C4-2B (cell line): ENCODE data around the gene DHPS.

Source experiments
- CTCF ChIP-seq: fragments of 450-650 bp; conservative IDR thresholded peaks from 2 replicates; pipeline ENCODE4 v1.5.1; 2017; ENCODE audit warnings: mild to moderate bottlenecking
- ZFX ChIP-seq: fragments of 450-650 bp; IDR thresholded peaks from 2 replicates; pipeline ENCODE4 v1.6.1; 2017

GRCh38 chr19:12638611-12639182 is 43.0 kb downstream of the DHPS start:
- TF ChIP-seq CTCF, result no peak
- TF ChIP-seq ZFX, result no peak
